HG03521 (cell line): ENCODE data around the gene TRPV6.

Source experiments
- ATAC-seq: cut with Tn5 transposase; IDR thresholded peaks from one replicate; pipeline ENCODE4 v1.9.1; 2021; ENCODE audit warnings: mild to moderate bottlenecking, moderate library complexity; ENCODE audit not compliant: unreplicated experiment

TRPV6 gene

DNA sequence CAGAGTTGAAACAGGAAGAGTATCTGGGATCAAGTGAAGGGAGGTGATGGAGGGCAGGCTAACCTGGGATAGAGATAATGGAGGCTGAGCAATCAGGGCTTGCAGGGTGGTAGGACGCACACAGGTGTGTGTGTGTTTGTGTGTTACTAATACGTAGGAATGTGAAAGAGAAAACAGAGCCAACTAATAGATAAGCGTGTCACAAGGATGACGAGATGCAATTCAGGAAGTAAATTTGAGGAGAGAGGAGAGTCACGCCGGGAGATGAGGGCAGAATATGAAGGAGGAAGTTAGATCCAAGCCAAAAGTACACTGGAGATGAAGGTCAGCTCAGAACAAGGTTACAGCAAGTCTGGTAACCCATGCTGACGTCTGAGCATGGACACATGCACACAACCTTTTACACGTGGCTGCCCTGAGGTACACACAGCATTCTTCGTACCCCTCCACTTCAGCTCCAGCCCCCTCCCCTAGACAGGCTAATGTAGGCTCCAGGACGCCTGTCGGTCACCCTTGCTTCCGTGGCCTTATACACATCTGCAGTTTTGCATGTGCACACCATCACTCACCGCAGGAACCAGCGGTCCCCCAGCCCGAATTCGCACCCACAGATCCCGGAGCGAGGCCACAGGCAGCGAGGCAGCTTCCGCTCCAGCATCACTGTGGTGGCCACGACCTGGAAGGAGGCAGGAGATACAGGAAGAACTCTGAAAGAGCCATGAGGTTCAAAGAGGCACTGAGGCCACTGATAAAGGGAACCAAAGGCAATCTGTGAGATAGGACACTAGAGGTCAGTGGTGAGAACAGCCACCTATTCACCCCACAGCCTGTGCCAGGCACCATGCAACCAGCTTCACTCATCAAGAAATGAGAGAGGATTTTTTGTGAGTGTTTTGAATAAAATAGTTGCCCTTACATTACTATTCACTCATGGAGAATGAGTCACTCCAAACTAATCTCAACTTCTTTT, 23.7 kb upstream of the TRPV6 start:
- ATAC-seq = no peak

GRCh38 chr7:142908290-142908689, 22.7 kb upstream of the TRPV6 start:
- ATAC-seq = no peak

GRCh38 chr7:142906643-142907042, 21.1 kb upstream of the TRPV6 start:
- no peak for ATAC-seq

DNA sequence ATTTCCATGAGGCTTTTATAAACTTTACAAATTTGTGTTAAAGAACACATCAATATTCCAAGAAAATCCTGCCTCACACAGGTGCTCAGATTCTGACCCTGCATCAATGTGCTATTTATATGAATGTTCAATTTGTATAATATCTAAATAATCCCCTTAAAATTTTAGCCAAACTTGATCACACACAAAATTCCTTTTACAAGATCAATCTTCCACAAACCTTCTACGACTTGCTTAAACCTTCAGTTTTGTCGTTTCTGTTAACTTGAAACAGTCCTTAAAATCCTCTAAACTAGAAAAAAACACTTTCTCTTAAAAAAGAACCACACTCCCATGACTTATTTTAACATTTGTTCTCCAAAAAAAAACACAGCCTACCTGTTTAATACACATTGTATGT, 20.2 kb upstream of the TRPV6 start:
- ATAC-seq = no peak

- ATAC-seq = no peak
These were observed 18.6 kb upstream of the TRPV6 start for GRCh38 chr7:142904128-142904527.

- ATAC-seq = no peak
These were observed 16.1 kb upstream of the TRPV6 start for GRCh38 chr7:142901426-142902259.

GRCh38 chr7:142899661-142900060, 14.1 kb upstream of the TRPV6 start:
- no peak for ATAC-seq

- ATAC-seq = no peak
These were observed 13.0 kb upstream of the TRPV6 start for GRCh38 chr7:142898377-142899170.

GRCh38 chr7:142897691-142898090, 12.1 kb upstream of the TRPV6 start:
- ATAC-seq = no peak

- no peak for ATAC-seq
These were observed 11.3 kb upstream of the TRPV6 start for GRCh38 chr7:142896741-142897379.

DNA sequence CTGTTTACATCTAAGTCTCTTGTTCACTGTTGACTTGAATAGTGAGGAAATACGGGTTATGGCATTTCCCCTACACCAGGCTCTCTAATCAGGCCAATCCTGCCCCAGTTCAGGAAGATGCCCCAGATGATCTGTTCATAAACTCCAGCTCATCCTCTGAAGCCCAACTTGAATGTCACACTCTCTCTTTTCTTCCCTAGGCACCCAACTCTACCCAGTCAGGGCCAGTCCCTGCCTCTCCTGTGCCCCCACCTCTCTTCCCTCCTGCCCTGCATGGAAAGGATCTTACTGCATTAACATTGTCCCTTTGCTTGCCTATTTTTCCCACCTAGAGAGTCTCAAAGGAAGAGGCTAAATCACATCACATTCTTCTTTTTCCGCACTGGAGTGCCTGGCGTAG, 10.6 kb upstream of the TRPV6 start:
- no peak for ATAC-seq

GRCh38 chr7:142894985-142895593, 9.5 kb upstream of the TRPV6 start:
- ATAC-seq = no peak

DNA sequence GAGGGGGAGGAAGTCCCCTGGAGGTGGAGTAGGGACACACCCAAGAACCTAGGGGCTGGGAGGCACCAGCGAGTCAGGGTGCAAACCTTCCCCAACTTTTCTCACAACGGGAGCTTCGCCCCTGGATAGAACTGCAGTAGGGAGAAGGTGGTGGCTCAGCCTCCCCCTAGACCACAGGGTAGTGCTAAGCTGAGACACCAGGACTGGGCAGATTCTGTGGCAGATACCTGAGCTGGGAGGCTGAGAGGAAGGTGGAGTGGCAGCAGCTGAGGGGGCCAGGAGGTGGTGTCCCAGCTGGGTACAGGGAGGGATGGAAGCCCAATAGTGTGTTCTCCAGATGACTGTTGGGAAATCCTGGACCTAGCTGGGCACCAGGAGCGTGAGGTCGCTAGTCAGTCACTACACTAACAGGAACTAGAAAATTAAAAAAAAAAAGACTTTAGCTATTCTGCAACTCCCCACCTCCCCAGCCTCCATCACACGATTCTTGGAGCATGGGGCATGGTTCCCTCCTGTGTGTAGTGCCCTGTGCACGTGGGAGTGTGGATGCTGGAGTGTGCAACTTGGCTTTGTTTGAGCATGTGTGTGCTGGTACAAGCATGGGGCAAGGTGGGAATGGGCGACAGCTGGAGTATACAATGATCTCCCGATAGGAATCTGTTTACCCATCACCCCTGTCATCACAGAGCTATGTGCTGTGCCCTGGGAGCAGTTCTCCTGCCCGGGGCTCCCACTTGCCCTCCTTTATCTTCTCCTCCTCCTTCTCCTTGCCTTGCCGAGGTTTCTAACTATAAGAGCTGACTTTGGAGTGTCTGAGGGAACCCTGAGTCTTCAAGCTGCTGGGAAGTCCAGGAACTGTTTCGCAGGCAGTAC, 8.8 kb upstream of the TRPV6 start:
- ATAC-seq = no peak

DNA sequence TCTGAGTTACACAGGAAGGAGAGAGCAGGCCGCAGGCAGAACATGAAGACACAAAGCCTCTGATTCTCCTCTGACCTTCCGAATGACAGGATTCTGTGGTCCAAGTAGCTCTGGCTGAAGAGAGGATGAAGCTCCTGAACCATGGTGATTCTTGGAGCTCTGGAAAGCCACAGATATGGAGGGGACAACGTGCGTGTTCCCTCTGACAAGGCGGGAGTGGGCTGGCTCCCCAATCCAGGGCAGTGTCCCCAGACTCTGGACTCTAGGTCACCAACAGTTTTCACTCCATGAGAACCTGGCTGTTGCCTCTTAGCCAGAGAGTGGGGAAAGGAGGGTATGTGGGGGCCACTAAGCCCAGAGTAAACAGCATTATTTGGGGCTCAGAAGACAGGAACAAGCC, 7.4 kb upstream of the TRPV6 start:
- no peak for ATAC-seq

DNA sequence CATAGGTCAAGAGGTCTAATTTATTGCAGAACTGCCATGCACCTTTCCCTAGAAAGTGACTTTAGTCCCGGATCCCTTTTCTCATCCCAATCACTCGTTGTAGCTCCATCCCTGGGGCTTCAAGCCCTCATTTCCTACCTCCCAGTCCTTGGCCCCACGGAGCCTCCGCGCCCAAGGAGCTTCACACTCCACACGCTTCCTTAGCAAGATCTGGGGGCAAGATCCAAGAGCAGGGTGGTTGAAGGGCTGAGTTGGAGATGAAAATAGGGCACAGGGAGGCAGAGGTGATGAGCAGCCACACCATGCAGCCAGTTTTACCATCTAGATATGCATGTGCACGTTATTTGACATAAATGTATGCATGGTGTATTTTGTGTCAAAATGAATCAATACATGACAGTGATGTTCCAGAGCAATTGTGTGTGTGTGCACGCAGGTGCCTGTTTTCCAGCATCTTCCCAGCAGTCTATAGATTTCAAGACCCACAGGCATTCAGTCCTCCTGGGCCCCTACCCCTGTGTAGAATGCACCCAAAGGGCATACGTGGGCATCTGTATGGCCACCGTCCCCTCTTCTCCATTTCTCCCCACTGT, 6.0 kb upstream of the TRPV6 start:
- no peak for ATAC-seq

GRCh38 chr7:142890874-142891485, 5.4 kb upstream of the TRPV6 start:
- ATAC-seq = no peak

GRCh38 chr7:142889816-142890215, 4.3 kb upstream of the TRPV6 start:
- no peak for ATAC-seq

DNA sequence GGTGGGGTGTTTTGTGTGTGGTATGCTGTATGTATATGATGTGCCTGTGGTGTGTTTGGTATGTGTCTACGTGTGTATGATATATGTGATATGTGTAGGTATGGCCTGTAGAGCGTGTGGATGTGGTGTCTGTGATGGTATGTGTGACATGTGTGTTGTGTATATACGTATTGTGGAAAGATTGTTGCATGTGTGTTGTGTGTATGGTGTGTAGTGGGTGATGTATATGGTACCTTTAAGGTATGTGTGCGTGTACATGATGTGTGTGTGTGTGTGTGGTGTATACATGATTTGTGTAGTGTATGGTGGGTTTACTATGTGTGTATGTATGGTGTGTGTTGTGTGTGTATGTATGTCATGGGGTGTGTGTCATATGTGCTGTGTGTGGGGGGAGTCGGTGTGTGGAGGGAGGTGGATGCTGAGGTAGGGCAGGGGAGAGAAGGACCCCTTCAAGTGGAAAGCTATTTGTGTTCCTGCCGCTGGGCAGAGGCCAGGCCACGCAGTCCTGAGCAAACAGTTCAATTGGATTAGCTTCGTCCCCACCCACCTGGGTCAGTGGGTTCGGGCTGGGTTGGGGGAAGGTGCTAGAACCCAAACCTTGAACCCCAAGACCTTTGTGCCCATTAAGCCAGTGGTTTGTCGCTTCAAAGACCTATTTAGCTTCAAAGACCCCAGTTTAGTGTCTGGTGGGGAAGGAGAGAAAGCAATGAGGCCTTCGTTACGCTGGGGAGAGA, 1.9 kb upstream of the TRPV6 start:
- ATAC-seq = no peak
